Memory B cell (primary cell): ENCODE data around the gene OTOS.

Experiments
- ATAC-seq: fragments of 150-1000 bp; cut with Tn5 transposase; 2 replicates; pipeline ENCODE4 v1.10.0; 2021; ENCODE audit warnings: low read depth, mild to moderate bottlenecking, moderate library complexity
- DNase-seq, 2 donors: peaks; one replicate each; pipeline ENCODE4 v3.0.0; 2022; ENCODE audit warnings: low spot score in 2 of 2
- H3K27ac Mint-ChIP-seq: one replicate; pipeline ENCODE4 v1.8.0; 2022; ENCODE audit warnings: mild to moderate bottlenecking, moderate library complexity, mixed read lengths
- H3K27me3 Mint-ChIP-seq: one replicate; pipeline ENCODE4 v1.8.0; 2022; ENCODE audit warnings: mixed read lengths
- H3K36me3 Mint-ChIP-seq: one replicate; pipeline ENCODE4 v1.8.0; 2022; ENCODE audit warnings: mild to moderate bottlenecking, mixed read lengths
- H3K4me1 Mint-ChIP-seq: one replicate; pipeline ENCODE4 v1.8.0; 2022; ENCODE audit warnings: mixed read lengths
- H3K4me3 Mint-ChIP-seq: one replicate; pipeline ENCODE4 v1.8.0; 2022; ENCODE audit warnings: mild to moderate bottlenecking, moderate library complexity, mixed read lengths
- H3K9me3 Mint-ChIP-seq: one replicate; pipeline ENCODE4 v1.8.0; 2022; ENCODE audit warnings: mixed read lengths

Gene OTOS

DNA sequence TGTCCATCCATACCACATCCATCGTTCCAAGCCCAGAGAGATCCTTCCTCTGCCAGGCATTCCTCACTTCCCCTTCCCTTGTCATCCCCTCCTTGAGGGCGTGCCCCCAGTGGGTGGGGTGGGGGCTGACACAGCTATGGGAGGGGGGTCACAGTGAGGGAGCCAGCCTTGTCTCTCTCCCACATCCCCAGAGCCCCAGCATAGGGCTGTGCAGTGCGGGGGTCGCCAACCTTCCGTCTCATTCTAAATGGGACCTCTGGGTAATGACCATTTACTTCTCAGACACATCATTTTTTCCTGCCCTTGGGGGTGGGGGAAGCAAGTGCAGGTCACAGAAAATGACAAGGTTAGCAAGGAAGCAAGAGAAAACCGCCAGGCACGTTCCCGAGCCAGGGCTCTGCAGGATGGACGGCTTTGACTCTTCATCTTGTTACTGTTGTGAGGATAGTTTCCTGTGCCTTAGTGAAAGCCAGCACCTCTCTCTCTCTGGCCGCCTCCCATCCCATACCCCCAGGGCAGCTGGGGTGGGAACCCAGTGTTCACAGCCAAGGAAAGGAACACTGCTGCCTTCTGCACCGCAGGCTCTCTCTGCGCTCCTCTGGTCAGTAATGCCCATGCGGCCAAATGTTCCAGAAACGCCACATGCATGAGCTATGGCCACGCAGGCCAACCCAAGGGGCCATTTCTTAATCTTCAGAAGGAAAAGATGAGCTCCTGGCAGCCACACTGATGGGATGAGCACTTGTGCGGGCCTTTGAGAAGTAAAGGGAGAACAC lies 22.7 kb upstream of the OTOS start:
- H3K27me3 Mint-ChIP-seq = peaks cover 11% of the 10 kb centered on the region
- no peaks in the 10 kb centered on the region for H3K36me3 Mint-ChIP-seq
- ATAC-seq (no peak), DNase-seq (no peak)
- no peaks in the 10 kb centered on the region for H3K9me3 Mint-ChIP-seq
- H3K4me1 Mint-ChIP-seq = no peaks in the 10 kb centered on the region
- no peak overlapping the region for H3K27ac Mint-ChIP-seq
- no peak overlapping the region for H3K4me3 Mint-ChIP-seq

DNA sequence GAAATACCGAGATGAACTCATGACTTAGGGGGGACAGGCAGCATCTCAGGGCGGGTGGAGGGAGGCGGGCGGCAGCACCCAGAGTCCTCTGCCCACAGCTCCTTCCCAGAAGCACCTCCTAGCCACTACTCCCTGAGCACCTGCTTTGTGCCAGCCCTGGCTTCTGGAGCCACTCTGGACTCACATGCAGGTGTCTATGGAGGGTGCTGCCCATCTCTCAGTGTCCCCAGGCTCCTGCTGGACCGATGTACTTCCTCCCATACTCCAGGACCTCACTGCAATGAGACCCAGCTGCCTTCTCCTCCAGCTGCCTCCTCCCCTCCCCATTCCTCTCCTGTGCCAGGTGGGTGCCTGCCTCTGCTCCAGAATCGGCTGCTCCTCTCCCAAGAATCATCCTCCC lies 22.1 kb upstream of the OTOS start:
- H3K36me3 Mint-ChIP-seq = no peaks in the 10 kb centered on the region
- no peak for ATAC-seq
- no peak overlapping the region for H3K27ac Mint-ChIP-seq
- H3K4me3 Mint-ChIP-seq = no peak overlapping the region
- H3K9me3 Mint-ChIP-seq = no peaks in the 10 kb centered on the region
- no peaks in the 10 kb centered on the region for H3K4me1 Mint-ChIP-seq
- no peak for DNase-seq
- H3K27me3 Mint-ChIP-seq = peaks cover 10% of the 10 kb centered on the region

DNA sequence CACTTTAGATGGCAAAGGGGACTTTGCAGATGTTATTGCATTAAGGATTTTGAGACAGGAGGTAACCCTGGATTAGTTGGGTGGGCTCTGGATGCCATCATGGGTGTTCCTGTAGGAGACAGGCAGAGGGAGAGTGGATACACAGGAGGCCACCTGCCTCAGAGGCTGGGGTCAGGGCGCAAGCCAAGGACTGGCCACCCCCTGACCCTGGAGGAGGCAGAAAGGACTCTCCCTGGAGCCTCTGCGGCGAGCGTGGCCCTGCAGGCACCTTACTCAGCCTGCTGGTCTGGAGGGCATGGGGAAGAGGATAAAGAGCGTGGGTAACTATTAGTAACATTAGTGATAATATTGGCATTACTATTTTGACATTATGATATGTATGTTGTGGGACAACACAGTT lies 21.6 kb upstream of the OTOS start:
- DNase-seq (no peak), ATAC-seq (no peak)
- Mint-ChIP-seq H3K27me3 (peaks cover 9% of the 10 kb centered on the region), H3K4me1 (no peaks in the 10 kb centered on the region), H3K9me3 (no peaks in the 10 kb centered on the region), H3K4me3 (no peak overlapping the region), H3K36me3 (no peaks in the 10 kb centered on the region), H3K27ac (no peak overlapping the region)

DNA sequence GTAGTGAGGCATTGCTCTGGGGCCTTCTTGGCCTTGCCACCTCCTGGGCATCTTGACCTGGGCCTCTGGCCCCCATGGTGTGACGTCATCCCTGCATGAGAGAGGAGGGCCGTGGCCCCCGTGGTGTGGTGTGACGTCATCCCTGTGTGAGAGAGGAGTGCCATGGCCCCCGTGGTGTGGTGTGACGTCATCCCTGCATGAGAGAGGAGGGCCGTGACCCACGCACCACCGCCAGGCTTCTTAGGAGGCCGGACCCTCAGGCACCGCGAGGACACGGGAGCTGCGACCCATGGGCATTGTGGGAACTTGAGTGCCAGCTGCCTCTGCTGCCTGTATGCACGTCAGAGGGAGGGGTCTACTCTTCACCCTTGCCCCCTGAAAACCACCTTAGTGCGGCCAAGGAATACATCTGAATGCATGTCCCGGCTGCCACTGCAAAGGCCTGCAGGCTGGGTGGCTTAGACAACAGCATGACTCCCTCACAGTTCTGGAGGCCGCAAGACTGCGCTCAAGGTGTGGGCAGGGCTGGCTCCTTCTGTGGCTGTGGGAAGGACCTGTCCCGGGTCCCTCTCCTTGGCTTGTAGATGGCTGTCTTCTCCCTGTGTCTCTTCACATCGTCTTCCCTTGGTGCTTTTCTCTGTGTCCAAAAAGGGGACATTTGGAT lies 20.8 kb upstream of the OTOS start:
- Mint-ChIP-seq H3K27ac (no peak overlapping the region), H3K9me3 (no peaks in the 10 kb centered on the region), H3K36me3 (no peaks in the 10 kb centered on the region), H3K27me3 (peaks cover 9% of the 10 kb centered on the region), H3K4me1 (no peaks in the 10 kb centered on the region), H3K4me3 (no peak overlapping the region)
- DNase-seq (no peak), ATAC-seq (no peak)

DNA sequence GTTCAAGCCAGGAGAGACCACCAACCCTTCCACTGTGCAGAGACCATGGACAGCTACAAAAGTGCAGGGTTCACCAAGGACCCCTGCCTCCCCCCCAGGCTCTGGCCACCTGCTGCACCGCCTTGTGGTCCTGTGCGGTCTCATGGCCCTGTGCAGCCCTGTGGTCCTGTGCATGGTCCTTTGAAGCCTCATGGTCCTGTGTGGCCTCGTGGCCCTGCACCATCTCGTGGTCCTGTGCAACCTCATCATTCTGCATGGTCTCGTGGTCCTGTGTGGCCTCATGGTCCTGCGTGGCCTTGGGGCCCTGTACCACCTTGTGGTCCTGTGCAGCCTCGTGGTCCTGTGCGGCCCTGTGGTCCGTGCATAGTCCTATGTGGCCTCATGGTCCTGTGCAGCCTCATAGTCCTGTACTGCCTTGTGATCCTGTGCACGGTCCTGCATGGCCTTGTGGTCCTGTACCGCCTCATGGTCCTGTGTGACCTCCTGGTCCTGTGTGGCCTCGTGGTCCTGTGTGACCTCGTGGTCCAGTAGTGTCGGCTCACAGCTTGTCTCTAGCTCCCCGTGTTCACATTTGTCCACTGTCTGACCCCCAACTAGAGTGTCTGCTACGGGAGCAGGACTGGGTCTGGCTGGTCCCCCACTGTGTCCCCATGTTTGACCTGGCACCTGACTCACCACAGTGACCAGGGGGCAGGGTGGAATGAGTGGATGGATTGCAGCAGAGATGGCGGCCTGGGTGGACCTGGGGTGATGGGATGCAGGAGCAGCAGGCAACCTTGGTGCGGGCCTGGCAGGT lies 20.0 kb upstream of the OTOS start:
- H3K9me3 Mint-ChIP-seq = no peaks in the 10 kb centered on the region

DNA sequence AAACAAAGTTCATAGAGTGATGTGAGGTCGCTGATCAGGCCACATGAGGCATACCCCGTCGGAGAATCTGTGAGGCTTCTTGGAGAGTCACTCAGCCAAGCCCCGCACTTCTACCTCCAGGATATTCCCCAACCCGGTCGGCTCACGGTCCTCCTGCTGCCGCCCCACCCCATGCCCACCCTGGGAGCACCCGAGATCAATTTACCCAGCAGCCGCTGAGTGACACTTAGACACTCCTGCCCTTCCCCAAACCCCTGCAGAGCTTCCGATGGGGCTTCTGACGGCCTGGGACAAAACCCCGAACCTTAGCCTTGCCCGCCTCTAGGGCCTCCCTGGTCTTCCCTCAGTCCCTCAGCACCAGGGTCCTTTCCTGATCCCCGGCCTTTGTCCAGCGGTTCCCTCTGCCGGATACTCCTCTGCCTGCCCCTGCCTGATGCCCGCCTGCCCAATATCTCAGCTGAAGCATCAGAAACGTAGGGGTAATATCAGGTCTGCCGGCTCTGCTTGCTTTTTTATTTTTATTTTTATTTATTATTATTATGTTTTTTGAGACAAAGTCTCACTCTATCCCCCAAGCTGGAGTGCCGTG lies 18.9 kb upstream of the OTOS start:
- DNase-seq (no peak), ATAC-seq (no peak)
- Mint-ChIP-seq H3K27me3 (peaks cover 9% of the 10 kb centered on the region), H3K9me3 (no peaks in the 10 kb centered on the region), H3K36me3 (no peaks in the 10 kb centered on the region), H3K27ac (no peak overlapping the region), H3K4me3 (no peak overlapping the region), H3K4me1 (no peaks in the 10 kb centered on the region)

More for the DNA sequence above, 20.0 kb upstream of the OTOS start:
- ATAC-seq = no peak
- no peak overlapping the region for H3K4me3 Mint-ChIP-seq
- H3K36me3 Mint-ChIP-seq = no peaks in the 10 kb centered on the region
- H3K27me3 Mint-ChIP-seq = peaks cover 9% of the 10 kb centered on the region
- DNase-seq = no peak
- no peaks in the 10 kb centered on the region for H3K4me1 Mint-ChIP-seq
- H3K27ac Mint-ChIP-seq = no peak overlapping the region

DNA sequence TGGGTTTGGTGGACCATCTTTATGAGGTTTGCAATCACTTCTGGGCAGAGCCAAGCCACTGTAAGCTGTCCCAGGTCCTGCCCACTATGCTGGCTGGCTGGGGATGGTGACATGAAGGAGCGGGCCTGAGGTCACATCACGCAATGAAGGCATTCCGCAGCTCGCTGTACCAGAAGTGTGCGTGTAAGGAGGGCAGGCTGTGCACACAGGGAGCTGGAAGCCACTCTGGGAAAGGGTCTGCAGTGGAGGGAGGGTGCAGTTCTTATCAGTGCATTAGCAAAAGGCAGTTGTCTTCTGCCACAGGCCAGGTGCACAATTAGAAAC lies 16.7 kb upstream of the OTOS start:
- no peak overlapping the region for H3K27ac Mint-ChIP-seq
- H3K9me3 Mint-ChIP-seq = peaks cover 3% of the 10 kb centered on the region
- no peaks in the 10 kb centered on the region for H3K36me3 Mint-ChIP-seq
- no peak overlapping the region for H3K4me3 Mint-ChIP-seq
- no peak for ATAC-seq
- H3K27me3 Mint-ChIP-seq = peaks cover 8% of the 10 kb centered on the region
- no peaks in the 10 kb centered on the region for H3K4me1 Mint-ChIP-seq
- no peak for DNase-seq

DNA sequence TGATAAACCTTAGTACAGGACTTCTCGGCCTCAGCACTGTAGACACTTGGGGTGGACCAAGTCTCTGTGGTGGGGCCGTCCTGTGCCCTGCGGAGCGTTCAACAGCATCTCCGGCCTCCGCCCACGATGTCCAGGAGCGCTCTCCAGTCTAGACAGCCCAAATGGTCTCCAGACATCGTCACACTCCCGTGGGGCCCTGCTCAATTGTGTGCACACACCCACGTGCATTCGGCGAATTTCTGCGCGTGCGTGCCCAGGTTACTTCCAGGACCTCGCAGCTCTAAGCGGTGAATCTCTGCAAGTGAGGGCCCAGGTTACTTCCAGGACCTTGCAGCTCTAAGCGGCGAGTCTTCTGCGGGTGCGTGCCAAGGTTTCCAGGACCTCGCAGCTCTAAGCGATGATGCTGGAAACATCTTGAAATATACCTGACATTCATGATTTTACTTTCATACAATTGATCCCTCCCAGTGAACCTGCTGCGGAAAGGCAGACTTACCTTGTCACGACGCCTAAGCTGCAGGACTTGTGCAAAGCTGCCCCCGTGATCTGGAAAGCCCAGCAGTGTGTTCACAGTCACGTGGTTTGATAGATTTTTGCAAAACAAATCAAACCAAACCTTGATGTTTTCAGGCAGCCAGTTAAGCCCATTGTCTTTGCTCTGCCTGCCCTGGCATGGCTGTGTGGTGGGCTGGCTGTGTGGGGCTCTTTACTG lies 16.1 kb upstream of the OTOS start:
- ATAC-seq (no peak), DNase-seq (no peak)
- H3K27ac Mint-ChIP-seq = no peak overlapping the region
- peaks cover 10% of the 10 kb centered on the region for H3K27me3 Mint-ChIP-seq
- H3K9me3 Mint-ChIP-seq = peaks cover 3% of the 10 kb centered on the region
- no peak overlapping the region for H3K4me3 Mint-ChIP-seq
- H3K4me1 Mint-ChIP-seq = no peaks in the 10 kb centered on the region
- no peaks in the 10 kb centered on the region for H3K36me3 Mint-ChIP-seq

DNA sequence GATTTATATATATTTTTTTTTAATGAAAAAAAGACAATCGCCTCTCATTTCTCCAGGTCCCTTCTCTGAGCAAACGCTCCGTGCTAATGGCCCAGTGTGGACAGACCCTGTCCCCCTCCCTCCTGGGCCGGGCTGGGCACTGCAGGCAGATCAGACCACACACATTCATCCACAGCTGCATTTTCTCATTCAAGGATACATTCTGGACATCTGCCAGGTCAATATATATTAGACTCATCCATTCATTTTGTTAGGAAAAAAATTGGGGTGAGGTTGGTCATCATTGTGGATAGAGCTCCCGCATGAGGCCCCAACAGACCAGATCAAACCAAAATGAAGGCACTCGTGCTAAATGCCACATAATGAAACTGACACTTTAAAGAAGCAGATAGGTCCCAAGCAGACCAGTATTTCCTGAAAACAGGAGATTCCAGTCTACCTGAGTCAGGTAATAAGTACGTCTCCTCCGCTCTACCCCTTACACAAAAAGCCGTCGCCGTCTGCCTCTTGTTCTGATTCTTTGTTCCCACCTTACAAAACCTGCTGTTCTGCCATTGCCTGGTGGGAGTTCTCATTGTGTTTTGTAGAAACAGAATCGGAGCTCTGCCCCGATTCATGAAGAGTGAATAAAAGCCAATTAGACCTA lies 15.4 kb upstream of the OTOS start:
- no peaks in the 10 kb centered on the region for H3K36me3 Mint-ChIP-seq
- ATAC-seq = no peak
- peaks cover 10% of the 10 kb centered on the region for H3K27me3 Mint-ChIP-seq
- peaks cover 3% of the 10 kb centered on the region for H3K9me3 Mint-ChIP-seq
- H3K4me1 Mint-ChIP-seq = no peaks in the 10 kb centered on the region
- no peak for DNase-seq
- no peak overlapping the region for H3K27ac Mint-ChIP-seq
- H3K4me3 Mint-ChIP-seq = no peak overlapping the region

DNA sequence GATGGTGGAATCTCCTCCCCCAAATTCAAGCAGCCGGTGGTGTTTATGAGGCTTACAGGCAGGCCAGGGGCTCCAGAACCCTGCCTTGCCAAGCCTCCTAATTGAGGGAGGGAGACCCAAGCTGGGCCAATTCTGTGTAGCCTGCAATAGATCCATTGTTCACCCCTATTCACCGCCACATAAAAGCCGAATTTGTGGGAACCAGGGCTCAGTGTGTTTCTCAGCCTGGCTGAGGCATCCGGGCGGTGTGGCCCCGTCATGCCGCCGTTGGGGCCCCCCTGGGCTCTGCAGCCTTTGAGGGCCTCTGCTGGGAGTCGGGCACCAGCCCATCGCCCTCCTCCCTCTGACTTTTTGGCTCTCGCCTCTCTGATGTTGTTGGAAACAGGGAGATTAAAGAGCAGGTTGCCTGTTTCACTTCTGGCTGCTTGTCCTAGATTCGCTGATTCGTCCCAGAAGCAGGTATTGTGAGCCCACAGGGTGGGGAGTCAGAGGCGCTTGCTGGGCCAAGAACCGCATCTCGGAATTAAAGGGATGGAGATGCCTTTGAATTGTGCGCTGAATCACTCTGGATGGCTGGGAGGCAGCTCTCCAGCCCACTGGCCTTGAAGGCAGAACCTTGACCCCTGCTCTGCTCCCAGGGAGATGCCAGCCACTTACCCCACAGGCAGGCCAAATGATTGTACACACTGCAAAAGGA lies 14.7 kb upstream of the OTOS start:
- Mint-ChIP-seq H3K27me3 (peaks cover 6% of the 10 kb centered on the region), H3K36me3 (no peaks in the 10 kb centered on the region), H3K4me1 (no peaks in the 10 kb centered on the region), H3K4me3 (no peak overlapping the region), H3K9me3 (peaks cover 3% of the 10 kb centered on the region), H3K27ac (no peak overlapping the region)
- DNase-seq (no peak), ATAC-seq (no peak)

DNA sequence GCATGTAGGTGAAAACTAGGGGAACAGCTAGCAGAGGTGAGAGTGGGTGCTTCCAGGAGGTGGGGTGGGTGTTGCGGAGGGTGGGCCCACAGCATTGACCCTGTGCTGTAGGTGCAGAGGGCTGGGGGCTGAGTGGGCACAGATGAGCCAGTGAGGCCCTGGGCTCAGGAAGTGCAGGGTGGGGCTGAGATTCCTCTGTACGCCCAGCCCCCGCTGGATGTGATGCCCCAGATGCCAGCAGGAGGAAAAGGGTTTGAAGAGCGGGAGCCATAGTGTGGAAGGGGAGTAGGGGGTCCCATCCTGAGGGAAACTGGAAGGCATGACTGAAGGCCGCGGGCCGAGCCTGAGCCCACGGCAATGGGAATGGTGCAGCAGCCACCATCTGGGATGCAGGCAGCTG lies 14.1 kb upstream of the OTOS start:
- ATAC-seq = no peak
- peaks cover 3% of the 10 kb centered on the region for H3K9me3 Mint-ChIP-seq
- DNase-seq = no peak
- H3K27me3 Mint-ChIP-seq = peaks cover 8% of the 10 kb centered on the region
- H3K4me3 Mint-ChIP-seq = no peak overlapping the region
- H3K36me3 Mint-ChIP-seq = no peaks in the 10 kb centered on the region
- no peak overlapping the region for H3K27ac Mint-ChIP-seq
- peaks cover 2% of the 10 kb centered on the region for H3K4me1 Mint-ChIP-seq

DNA sequence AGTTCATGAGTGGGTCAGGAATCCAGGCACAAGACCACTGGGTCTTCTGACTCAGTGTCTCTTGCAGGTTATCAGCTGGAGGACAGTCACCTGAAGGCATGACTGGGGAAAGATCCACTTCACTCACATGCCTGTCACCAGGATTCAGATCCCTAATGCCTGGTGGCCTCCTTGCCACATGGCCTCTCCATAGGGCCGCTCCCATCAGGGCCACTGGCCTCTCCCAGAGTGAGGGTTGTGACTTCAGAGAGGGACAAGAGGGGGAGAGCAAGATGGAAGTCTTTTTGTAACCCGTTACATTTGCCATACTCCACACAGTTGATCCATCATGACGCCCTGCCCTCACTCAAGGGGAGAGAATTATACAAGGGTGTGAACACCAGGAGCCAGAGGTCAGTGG lies 13.0 kb upstream of the OTOS start:
- no peak overlapping the region for H3K4me3 Mint-ChIP-seq
- ATAC-seq = no peak
- DNase-seq = no peak
- no peak overlapping the region for H3K27ac Mint-ChIP-seq
- H3K9me3 Mint-ChIP-seq = peaks cover 3% of the 10 kb centered on the region
- no peaks in the 10 kb centered on the region for H3K36me3 Mint-ChIP-seq
- H3K4me1 Mint-ChIP-seq = peaks cover 2% of the 10 kb centered on the region
- peaks cover 11% of the 10 kb centered on the region for H3K27me3 Mint-ChIP-seq

DNA sequence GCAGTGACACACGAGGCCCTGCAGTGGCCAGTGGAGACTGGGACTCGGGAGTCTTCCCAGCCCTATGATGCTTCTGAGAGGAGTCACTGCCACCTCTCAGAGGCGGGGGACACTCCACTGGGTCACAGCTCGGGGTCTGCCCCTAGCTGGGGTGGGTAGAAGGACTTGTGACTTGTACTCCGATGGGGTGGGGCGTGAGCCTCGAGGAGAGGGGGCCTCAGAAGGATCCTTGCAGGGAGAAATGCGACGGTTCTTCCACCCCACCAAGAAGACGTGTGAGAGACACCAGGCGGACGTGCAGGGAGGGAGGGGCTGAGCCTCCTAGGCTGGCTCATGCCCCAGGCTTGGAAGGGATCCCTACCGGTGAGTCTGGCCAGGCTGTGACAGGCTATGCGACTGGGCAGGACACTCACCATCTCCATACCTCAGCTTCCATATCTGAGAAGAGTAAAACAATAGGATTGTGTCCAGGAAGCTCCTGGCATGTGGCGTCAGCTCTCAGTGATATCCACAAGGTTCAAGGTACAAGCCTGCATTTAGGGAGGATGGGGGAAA lies 11.1 kb upstream of the OTOS start:
- Mint-ChIP-seq H3K9me3 (peaks cover 3% of the 10 kb centered on the region), H3K27ac (no peak overlapping the region), H3K4me1 (peaks cover 9% of the 10 kb centered on the region), H3K27me3 (peaks cover 26% of the 10 kb centered on the region), H3K4me3 (no peak overlapping the region), H3K36me3 (no peaks in the 10 kb centered on the region)
- DNase-seq (no peak), ATAC-seq (no peak)
